Stimulated activated CD4-positive, alpha-beta T cell treated with anti-CD3 and anti-CD28 coated beads, Interleukin-2, amount 100 ng/mL, for 24 hours (primary cell): Measurements from ENCODE around the gene CPAMD8.
A peak's percentile ranks its signal among the peaks of the same experiment; 100 is the strongest.

ENCODE experiments used
- DNase-seq, 2 donors: peaks; one replicate each; pipeline ENCODE4 v3.0.0-alpha.2; 2020

The CPAMD8 gene

GRCh38 chr19:17026706-17027534 is at the start of gene CPAMD8:
Gene CPAMD8, minus strand, starts transcription at chr19:17026810. Its CDS starts 168 bp downstream, at chr19:17026642.
- no peak for DNase-seq

DNA sequence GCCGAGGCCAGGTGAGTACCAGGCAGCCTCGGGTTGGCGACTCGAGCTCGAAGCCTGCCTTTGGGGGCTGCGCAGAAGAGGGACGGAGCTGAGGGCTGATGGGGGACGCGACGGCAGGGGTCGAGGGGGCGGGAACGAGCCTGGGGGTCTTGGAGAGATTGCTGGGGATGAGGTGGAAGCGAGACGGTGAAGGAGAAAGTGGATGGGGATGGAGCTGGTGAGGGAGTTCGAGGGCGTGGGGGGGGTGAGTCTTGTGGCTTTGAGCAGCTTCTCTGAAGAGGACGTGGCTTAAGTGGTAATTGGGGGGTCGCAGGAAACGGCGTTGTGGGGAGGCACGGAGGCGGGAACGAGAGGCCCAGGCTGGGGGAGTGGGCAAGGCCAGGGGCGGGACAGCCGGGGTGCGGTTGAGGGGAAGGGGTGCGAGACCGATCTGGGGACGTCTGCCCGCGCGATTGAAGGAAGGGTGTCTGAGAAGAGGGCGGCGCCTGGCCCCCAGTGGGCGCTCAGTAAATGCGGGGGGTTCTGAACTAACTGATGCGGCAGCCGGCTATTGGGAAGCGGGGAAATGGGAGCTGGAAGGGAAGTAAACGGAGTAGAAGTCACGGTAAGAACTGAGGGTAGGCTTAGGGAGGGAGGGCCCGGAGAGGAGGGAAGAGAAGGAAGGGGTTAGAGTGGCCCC is 49.4 kb upstream of the CPAMD8 start:
- DNase-seq = peak; percentile 53 to 56

DNA sequence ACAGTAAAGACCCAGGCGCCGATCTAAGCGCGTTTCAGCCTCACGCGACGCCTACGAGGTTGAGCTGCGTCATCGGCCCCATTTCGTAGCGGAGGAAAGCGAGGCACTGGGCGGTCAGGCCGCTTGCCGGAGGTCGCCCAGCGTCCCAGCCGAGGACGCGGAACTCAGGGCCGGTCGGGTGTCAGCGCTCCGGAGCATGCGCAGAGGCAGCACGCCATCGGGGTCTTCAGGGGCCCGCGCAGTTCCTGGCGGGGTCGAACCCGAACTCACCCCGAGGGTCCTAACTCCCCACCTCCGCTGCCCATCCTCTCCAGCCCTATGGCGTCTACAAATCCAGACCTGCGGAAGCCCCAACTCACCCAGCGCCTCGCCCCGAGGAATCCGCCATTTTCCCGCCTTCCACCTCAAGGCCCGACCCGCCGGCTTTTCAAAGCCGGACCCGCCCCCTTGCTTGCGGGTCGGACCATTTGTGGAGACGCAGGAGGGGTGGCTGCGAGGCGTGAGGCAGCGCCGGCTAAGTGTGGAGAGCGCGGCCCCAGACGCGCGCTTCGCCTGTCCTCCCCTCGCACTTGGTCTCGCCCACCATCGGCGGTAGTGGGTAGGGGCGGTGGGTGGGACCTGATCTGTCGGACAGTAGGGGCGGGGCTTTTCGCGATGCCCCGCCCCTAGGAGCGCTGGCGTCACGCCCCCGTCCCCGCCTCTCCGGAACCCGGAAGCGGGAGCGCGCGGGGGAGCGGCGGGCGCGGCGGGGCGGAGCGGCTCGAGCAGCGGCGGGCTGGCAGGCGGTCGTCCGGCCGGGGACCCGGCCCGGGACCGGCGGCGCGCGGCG is 48.6 kb upstream of the CPAMD8 start, which contains the start of the genes HAUS8 and MYO9B:
Gene HAUS8 (minus strand): TSS at position 418 of the 829 bp plus-strand sequence. CDS start 30 bp downstream, at position 388.
Gene MYO9B (plus strand): TSS at position 743 of the 829 bp plus-strand sequence. CDS start 25,941 bp downstream, outside the sequence.
- DNase-seq = peak; percentile 99

- DNase-seq = peak; percentile 9 to 26
These were observed 48.0 kb upstream of the CPAMD8 start for GRCh38 chr19:17074634-17075034.

DNA sequence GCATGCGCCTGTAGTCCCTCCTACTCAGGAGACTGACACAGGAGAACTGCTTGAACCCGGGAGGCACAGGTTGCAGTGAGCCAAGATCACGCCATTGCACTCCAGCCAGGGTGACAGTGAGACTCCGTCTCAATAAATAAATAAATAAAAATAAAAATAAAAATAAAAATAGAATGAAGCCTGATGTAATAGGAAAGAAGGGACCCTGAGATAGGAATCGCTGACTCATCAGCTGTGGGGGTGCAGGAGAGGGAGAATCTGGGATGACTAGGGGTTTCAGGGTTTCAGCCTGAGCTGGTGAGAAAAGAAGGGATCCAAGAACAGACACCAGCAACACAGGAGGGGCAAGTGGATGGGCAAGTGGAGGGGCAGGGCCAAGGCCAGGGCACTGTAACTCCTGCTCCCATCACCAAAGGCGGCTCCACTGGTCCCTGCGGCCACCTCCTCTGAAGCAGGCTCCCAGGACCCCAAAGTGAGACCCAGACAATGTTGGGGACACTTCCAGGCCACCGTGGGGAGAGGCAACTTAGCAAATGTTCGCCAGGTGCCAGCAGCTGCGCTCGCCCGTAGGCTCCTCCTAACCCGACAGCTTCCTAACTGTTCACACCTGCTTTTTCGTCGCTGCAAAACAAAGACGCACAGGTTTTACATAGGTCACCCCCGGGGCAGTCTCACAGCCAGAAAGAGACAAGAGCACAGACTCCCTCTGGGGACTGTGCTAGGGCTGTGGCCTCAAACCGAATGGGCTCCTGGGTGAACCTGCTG is 47.4 kb upstream of the CPAMD8 start:
- no peak for DNase-seq

GRCh38 chr19:17070912-17071311 is 44.3 kb upstream of the CPAMD8 start:
- DNase-seq = no peak

DNA sequence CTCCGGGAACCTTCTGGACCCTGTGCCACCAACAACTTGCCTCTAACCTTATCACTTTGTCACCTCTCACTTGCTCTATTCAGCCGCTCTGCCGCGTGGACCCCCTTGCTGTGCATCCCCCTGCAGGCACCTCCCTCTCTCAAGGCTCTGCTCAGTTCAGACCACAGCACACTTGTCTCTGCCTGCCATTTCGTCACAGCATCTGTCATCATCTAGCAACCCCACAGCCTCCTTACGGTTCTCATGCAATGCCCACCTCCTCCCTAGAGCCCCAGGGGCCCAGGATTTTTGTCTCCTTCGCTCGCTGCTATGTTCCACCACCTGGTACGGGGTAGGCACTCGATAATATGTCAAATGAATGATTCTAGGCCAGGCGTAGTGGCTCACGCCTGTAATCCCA is 43.8 kb upstream of the CPAMD8 start:
- DNase-seq = no peak

DNA sequence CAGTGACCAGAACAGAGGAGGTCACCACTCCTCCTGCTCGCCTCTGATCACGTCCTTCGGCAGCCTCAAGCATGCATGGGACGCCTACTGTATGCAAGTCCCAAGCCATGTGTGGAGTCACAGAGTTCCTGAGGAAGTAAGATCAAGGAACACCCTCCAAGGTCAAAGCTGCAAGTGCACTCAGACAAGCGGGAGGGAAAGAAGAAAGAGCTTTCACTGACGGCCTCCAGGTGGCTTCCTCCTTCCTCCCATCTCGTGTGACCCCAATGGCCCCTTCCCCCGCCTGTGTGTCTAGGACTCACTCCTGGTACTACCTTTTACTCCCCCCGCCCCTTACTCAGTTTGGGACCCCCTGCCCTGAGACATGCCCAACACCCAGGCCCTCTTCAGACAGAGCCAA is 42.6 kb upstream of the CPAMD8 start:
- no peak for DNase-seq

DNA sequence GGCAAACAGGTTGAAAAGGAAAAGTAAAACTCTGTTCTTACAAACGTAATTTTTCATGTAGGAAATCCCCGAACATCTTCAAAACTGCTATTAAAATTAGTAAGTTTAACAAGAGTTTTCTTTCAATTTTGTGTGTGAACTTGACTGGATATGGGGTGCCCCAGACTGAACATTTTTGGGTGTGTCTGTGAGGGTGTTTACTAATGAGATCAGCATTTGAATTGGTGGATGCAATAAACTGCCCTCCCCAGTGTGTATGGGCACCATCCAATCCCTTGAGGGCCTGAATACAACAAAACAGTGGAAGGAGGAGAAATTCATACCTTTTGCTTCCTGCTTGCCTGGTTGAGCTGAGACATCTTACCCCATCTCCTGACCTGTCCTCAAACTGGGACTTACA is 36.8 kb upstream of the CPAMD8 start:
- no peak for DNase-seq

DNA sequence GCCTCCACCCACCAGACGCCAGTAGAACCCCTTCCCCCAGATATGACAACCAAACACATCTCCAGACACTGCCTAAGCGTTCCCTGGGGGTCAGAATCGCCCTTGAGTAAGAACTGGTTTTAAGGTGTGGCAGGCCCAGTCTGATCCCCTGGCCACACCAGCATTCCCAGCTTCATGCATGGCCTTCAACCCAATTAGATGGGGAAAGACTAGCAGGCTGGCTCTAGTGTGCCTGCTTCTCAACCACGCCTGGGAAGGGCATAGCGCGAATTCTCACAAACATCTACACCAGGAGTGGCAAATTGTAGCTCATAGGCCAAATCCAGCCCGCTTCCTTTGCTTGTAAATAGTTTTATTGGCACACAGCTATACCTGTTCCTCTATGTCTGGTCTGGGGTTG is 35.1 kb upstream of the CPAMD8 start:
- DNase-seq = no peak

DNA sequence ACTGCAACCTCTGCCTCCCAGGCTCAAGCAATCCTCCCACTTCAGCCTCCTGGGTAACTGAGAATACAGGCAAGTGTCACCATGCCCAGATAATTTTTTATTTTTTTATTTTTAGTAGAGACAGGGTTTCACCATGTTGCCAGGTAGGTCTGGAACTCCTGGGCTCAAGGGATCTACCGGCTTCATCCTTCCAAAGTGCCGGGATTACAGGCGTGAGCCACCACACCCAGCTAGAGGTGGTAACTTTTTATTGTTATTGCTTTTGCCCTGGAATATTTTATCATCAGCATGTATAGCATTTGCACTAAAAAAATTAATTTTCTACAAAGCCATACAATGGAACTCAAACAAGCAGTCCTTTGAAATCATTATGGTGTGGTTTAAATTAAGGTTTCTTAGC is 34.6 kb upstream of the CPAMD8 start:
- no peak for DNase-seq

- no peak for DNase-seq
These were observed 34.2 kb upstream of the CPAMD8 start for GRCh38 chr19:17060802-17061201.

GRCh38 chr19:17058236-17058635 is 31.6 kb upstream of the CPAMD8 start:
- DNase-seq = no peak

DNA sequence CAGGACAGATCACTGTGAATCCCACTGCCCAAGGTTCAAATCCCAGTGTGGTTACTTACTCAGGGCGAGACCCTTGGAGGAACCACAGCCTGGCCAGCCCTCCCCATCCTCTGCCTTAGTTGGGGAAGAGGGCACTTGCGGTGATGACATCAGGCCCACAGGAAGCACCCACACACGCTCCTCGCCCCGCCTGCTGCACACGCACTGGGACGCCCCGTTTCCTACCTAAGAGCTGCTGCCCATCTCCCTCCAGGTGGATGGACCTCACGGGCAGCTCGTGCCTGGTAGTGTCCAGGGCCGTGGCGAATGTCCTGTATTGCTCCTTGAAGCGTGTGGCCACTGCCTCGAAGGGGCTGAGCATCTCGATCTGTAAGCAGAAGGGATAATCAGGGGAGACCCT is 29.0 kb upstream of the CPAMD8 start:
- DNase-seq = no peak

GRCh38 chr19:17054746-17055145 is 28.1 kb upstream of the CPAMD8 start:
- no peak for DNase-seq

DNA sequence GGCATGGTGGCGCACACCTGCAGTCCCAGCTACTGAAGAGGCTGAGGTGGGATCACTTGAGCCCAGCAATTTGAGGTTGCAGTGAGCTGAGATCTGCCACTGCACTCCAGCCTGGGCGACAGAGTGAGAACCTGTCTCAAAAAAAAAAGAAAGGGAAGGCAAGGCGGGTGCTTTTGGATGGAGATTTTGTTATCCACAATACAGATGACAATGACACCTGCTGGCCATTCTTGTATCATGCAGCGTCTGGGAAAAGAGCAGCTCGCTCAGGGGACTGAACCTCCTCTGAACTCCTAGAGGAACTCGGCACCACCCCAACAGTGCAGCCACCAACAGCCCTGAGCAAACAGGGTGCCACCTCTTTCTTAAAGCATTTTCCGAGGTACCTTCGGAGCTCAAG is 25.8 kb upstream of the CPAMD8 start:
- DNase-seq = peak in 1 of 2 donors; percentile 18

DNA sequence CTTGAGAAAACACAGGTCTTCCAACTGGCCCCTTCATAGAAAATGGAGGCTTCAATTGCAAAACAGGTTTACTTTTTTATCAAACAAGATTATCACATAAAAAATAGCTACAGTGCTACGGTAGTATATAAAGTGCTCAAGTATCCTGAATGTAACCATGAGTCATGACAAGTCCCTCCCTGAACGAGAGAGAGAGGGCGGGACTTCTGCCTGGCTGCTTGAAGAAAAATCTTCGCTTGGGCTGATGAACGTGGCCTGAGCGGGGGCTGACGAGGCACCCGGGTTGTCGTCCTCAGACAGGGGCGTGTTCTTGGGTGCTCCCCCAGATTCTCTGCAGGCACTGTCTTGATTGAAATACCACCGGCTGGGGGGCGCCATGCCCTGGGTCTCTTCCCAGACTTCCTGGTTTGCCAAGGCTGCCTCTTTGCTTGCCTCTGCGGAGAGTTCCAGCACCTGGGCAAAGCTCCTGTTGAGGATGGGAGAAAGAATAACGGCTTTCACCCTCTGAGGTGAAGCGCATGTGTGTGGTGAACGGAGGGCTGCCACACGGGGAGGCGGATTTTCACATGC is 23.2 kb upstream of the CPAMD8 start:
- no peak for DNase-seq

DNA sequence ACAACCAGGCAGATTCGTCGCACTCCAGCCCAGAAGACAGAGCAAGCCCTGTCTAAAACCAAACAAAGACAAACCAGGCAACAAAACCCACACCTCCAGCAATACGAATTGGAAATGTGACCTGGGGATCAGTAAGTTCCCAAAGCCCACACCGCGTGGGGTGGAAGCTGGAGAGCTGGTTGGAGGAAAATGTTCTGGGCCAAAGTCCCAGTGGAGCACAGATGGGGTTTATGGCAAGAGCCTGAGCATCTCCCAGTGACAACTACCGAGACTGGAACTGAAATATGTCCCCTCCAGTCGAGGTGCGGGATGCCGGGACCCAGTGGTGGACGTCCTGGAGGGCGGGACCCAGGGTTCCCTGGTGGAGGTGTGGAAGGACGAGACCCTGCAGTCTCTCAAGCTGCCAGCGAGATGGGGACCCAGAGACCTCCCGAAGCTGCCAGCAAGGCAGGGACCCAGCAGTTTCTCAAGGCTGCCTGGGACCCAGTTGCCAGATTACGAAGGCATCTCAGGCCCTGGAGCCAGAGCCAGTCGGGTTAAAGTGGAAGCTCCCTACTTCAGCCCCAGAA is 22.4 kb upstream of the CPAMD8 start:
- DNase-seq = no peak

- DNase-seq = no peak
These were observed 19.4 kb upstream of the CPAMD8 start for GRCh38 chr19:17045907-17046502.

- no peak for DNase-seq
These were observed 17.1 kb upstream of the CPAMD8 start for GRCh38 chr19:17043744-17044143.

- DNase-seq = no peak
These were observed 15.4 kb upstream of the CPAMD8 start for GRCh38 chr19:17041976-17042375.
